H9 (cell line): ENCODE results near the gene MAPKAP1. TPM values are rescaled to one million over a fixed set of nuclear protein-coding genes. Genes with fewer than 3 reads are reported as not detected.

Experiments used
- DNase-seq: peaks from one replicate; pipeline ENCODE4 v3.0.0-alpha.2; 2017
- H2AFZ ChIP-seq: one replicate; pipeline ENCODE4 v1.6.1; 2013; ENCODE audit warnings: mild to moderate bottlenecking, low read length, control low read depth, moderate library complexity
- H2AK5ac ChIP-seq: 2 replicates; pipeline ENCODE4 v1.6.1; 2013; ENCODE audit warnings: low read length, control low read depth, mixed read lengths; ENCODE audit not compliant: insufficient read length
- H2BK120ac ChIP-seq: one replicate; pipeline ENCODE4 v1.6.1; 2013; ENCODE audit warnings: low read depth, mild to moderate bottlenecking, low read length, control low read depth, inconsistent platforms; ENCODE audit not compliant: poor library complexity, severe bottlenecking
- H2BK12ac ChIP-seq: 2 replicates; pipeline ENCODE4 v1.6.1; 2013; ENCODE audit warnings: low read length, control low read depth, mixed read lengths, low read depth; ENCODE audit not compliant: insufficient read length
- H2BK15ac ChIP-seq: 2 replicates; pipeline ENCODE4 v1.6.1; 2013; ENCODE audit warnings: low read depth, low read length, control low read depth
- H2BK20ac ChIP-seq: one replicate; pipeline ENCODE4 v1.6.1; 2013; ENCODE audit warnings: low read depth, mild to moderate bottlenecking, low read length, control low read depth, inconsistent platforms; ENCODE audit not compliant: poor library complexity, severe bottlenecking
- H2BK5ac ChIP-seq: 2 replicates; pipeline ENCODE4 v1.6.1; 2013; ENCODE audit warnings: low read length, control low read depth, mixed read lengths; ENCODE audit not compliant: insufficient read length
- H3K14ac ChIP-seq: 2 replicates; pipeline ENCODE4 v1.6.1; 2013; ENCODE audit warnings: low read length, control low read depth; ENCODE audit not compliant: insufficient read depth
- H3K18ac ChIP-seq: 2 replicates; pipeline ENCODE4 v1.6.1; 2013; ENCODE audit warnings: low read depth, mild to moderate bottlenecking, mixed read lengths, low read length, control low read depth; ENCODE audit not compliant: insufficient read length
- H3K23ac ChIP-seq: 2 replicates; pipeline ENCODE4 v1.6.1; 2013; ENCODE audit warnings: low read length, control low read depth, mixed read lengths, low read depth; ENCODE audit not compliant: insufficient read length
- H3K23me2 ChIP-seq: 2 replicates; pipeline ENCODE4 v1.6.1; 2013; ENCODE audit warnings: low read depth, mild to moderate bottlenecking, mixed read lengths, low read length, control low read depth; ENCODE audit not compliant: insufficient read length, poor library complexity, severe bottlenecking
- H3K27ac ChIP-seq: 2 replicates; pipeline ENCODE4 v1.5.1; 2013; ENCODE audit warnings: low read length, control low read depth, mixed read lengths, low read depth; ENCODE audit not compliant: insufficient read length
- H3K27me3 ChIP-seq: 2 replicates; pipeline ENCODE4 v1.6.1; 2013; ENCODE audit warnings: low read length, control low read depth, inconsistent platforms; ENCODE audit not compliant: insufficient read depth
- H3K4ac ChIP-seq: 2 replicates; pipeline ENCODE4 v1.6.1; 2013; ENCODE audit warnings: low read depth, mild to moderate bottlenecking, control low read depth, inconsistent platforms, low read length, moderate library complexity
- H3K4me1 ChIP-seq: 2 replicates; pipeline ENCODE4 v1.6.1; 2013; ENCODE audit warnings: low read length, control low read depth, inconsistent platforms; ENCODE audit not compliant: insufficient read depth
- H3K4me2 ChIP-seq: 2 replicates; pipeline ENCODE4 v1.6.1; 2013; ENCODE audit warnings: low read length, control low read depth, mixed read lengths; ENCODE audit not compliant: insufficient read length, insufficient read depth
- H3K56ac ChIP-seq: 2 replicates; pipeline ENCODE4 v1.6.1; 2013; ENCODE audit warnings: low read depth, mild to moderate bottlenecking, mixed read lengths, low read length, control low read depth; ENCODE audit not compliant: insufficient read length
- H3K79me1 ChIP-seq: 2 replicates; pipeline ENCODE4 v1.6.1; 2013; ENCODE audit warnings: low read depth, mild to moderate bottlenecking, moderate library complexity, low read length, control low read depth, inconsistent platforms; ENCODE audit not compliant: insufficient read depth, poor library complexity, severe bottlenecking
- H3K79me2 ChIP-seq: 2 replicates; pipeline ENCODE4 v1.6.1; 2013; ENCODE audit warnings: low read length, control low read depth, inconsistent platforms; ENCODE audit not compliant: insufficient read depth
- H3K9ac ChIP-seq: 2 replicates; pipeline ENCODE4 v1.6.1; 2013; ENCODE audit warnings: low read length, control low read depth, mixed read lengths; ENCODE audit not compliant: insufficient read length; ENCODE audit errors: extremely low read depth
- H3K9me3 ChIP-seq: one replicate; pipeline ENCODE4 v1.6.1; 2013; ENCODE audit warnings: low read depth, low read length, inconsistent platforms; ENCODE audit not compliant: control insufficient read depth
- H3T11ph ChIP-seq: one replicate; pipeline ENCODE4 v1.6.1; 2013; ENCODE audit warnings: mild to moderate bottlenecking, low read length, control low read depth, inconsistent platforms
- H4K20me1 ChIP-seq: one replicate; pipeline ENCODE4 v1.6.1; 2013; ENCODE audit not compliant: control insufficient read depth, insufficient read length, insufficient read depth
- H4K5ac ChIP-seq: 2 replicates; pipeline ENCODE4 v1.6.1; 2013; ENCODE audit warnings: low read depth, mild to moderate bottlenecking, mixed read lengths, low read length, control low read depth; ENCODE audit not compliant: insufficient read length
- H4K8ac ChIP-seq: replicated peaks from 2 replicates; pipeline ENCODE4 v1.6.1; 2013; ENCODE audit warnings: low read length, control low read depth, mixed read lengths, low read depth; ENCODE audit not compliant: insufficient read length
- H4K91ac ChIP-seq: 2 replicates; pipeline ENCODE4 v1.6.1; 2013; ENCODE audit warnings: low read depth, mild to moderate bottlenecking, moderate library complexity, mixed read lengths, low read length, control low read depth; ENCODE audit not compliant: insufficient read length
- H3K27ac Mint-ChIP-seq, 3 experiments: 2 replicates in 2 of 3; 3 replicates in 1 of 3; pipeline ENCODE4 v1.8.0; 2020 to 2021; ENCODE audit warnings: mixed read lengths in 3 of 3, mild to moderate bottlenecking in 1 of 3, moderate library complexity in 1 of 3
- H3K27me3 Mint-ChIP-seq: 2 replicates; pipeline ENCODE4 v1.8.0; 2021; ENCODE audit warnings: low read depth, mild to moderate bottlenecking, moderate library complexity, mixed read lengths
- H3K36me3 Mint-ChIP-seq, 3 experiments: 2 replicates in 2 of 3; 3 replicates in 1 of 3; pipeline ENCODE4 v1.8.0; 2020 to 2021; ENCODE audit warnings: low read depth in 3 of 3, mixed read lengths in 3 of 3; ENCODE audit not compliant: insufficient read depth in 1 of 3
- H3K4me1 Mint-ChIP-seq, 2 experiments: 2 replicates each; pipeline ENCODE4 v1.8.0; 2020; ENCODE audit warnings: mixed read lengths in 2 of 2
- H3K4me3 Mint-ChIP-seq, 2 experiments: 2 replicates in 1 of 2; 3 replicates in 1 of 2; pipeline ENCODE4 v1.8.0; 2020 to 2021; ENCODE audit warnings: mild to moderate bottlenecking in 2 of 2, mixed read lengths in 2 of 2, moderate library complexity in 1 of 2
- H3K9me3 Mint-ChIP-seq, 2 experiments: 2 replicates in 1 of 2; 3 replicates in 1 of 2; pipeline ENCODE4 v1.8.0; 2020; ENCODE audit warnings: mild to moderate bottlenecking in 2 of 2, mixed read lengths in 2 of 2, moderate library complexity in 1 of 2
- CTCF ChIP-seq: fragments of 200-600 bp; sonication (generic); conservative IDR thresholded peaks from 3 replicates; pipeline ENCODE4 v1.8.0; 2021; ENCODE audit warnings: antibody characterized with exemption, mild to moderate bottlenecking
- WGBS: extraction: QIAGEN DNeasy Blood & Tissue Kit; methylation state at CpG from one replicate; pipeline ENCODE4 v1.1.7; 2013; ENCODE audit warnings: missing lambda C conversion rate, low lambda C conversion rate, mixed read lengths; ENCODE audit not compliant: insufficient read length; ENCODE audit errors: extremely low coverage; 5-methylcytosine and 5-hydroxymethylcytosine counted together
- total RNA-seq: library from RNA; stranded (reverse); gene quantifications from 2 replicates; pipeline ENCODE4 v1.2.1, GENCODE V29; 2021

Gene MAPKAP1
- total RNA-seq, 1 experiment from 2014 or later, result 97.0 TPM

- Histone ChIP-seq H3K4me2 (no peak overlapping the region), H2BK15ac (no peak overlapping the region), H3K14ac (no peak overlapping the region), H3K27me3 (no peaks in the 10 kb centered on the region), H3K4ac (no peak overlapping the region), H3K23me2 (no peaks in the 10 kb centered on the region), H4K5ac (no peak overlapping the region), H3K9ac (no peak overlapping the region), H3K18ac (no peak overlapping the region), H3K23ac (no peak overlapping the region), H3K79me1 (no peaks in the 10 kb centered on the region), H2BK12ac (no peak overlapping the region), H2BK5ac (no peak overlapping the region), H2BK120ac (no peak overlapping the region), H4K8ac (no peak overlapping the region), H3K9me3 (no peaks in the 10 kb centered on the region), H3K79me2 (no peaks in the 10 kb centered on the region), H4K91ac (no peak overlapping the region), H3K4me1 (no peaks in the 10 kb centered on the region), H2AK5ac (no peak overlapping the region), H3T11ph (no peak overlapping the region), H2AFZ (no peak overlapping the region), H2BK20ac (no peak overlapping the region), H3K27ac (no peak overlapping the region), H3K56ac (no peak overlapping the region), H4K20me1 (no peaks in the 10 kb centered on the region)
- WGBS, result no CpG with 5 or more reads among the region's 11 CpGs
- no peaks in the 10 kb centered on the region for H3K9me3 Mint-ChIP-seq
- no peaks in the 10 kb centered on the region for H3K27me3 Mint-ChIP-seq
- DNase-seq, result no peak
- 0 out of 3 replicates have a peak, but pooled peaks have one; percentile 14 for TF ChIP-seq CTCF
- H3K36me3 Mint-ChIP-seq, result peaks cover 0 to 8% (median 2%) of the 10 kb centered on the region in 3 experiments; a peak in 3 of 7 replicates
- peaks cover 16 to 17% of the 10 kb centered on the region in 2 experiments for H3K4me1 Mint-ChIP-seq
- H3K27ac Mint-ChIP-seq, result peak overlapping the region in 1 of 3 experiments; percentile 79; a peak in 3 of 7 replicates
- no peak overlapping the region for H3K4me3 Mint-ChIP-seq
Observed at GRCh38 chr9:125472926-125473701, 233.9 kb downstream of the MAPKAP1 start.
